HFF-Myc (cell line): ENCODE measurements around the gene ZKSCAN5.

ENCODE experiments used
- DNase-seq: peaks from one replicate; pipeline ENCODE4 v3.0.0-alpha.2; 2011; ENCODE audit warnings: low read depth; ENCODE audit errors: extremely low read depth
- H3K4me3 ChIP-seq: replicated peaks from 2 replicates; pipeline ENCODE4 v1.5.1; 2011; ENCODE audit warnings: low read depth, mild to moderate bottlenecking, control low read depth, low read length
- CTCF ChIP-seq: IDR thresholded peaks from 2 replicates; pipeline ENCODE4 v1.5.1; 2012; ENCODE audit warnings: mild to moderate bottlenecking, low read depth, low read length, control low read depth; ENCODE audit errors: missing control alignments

ZKSCAN5 gene

GRCh38 chr7:99473315-99473596, 31.2 kb upstream of the ZKSCAN5 start:
- DNase-seq = peak; percentile 37
- peak overlapping the region; percentile 89 for H3K4me3 ChIP-seq
- no peak for TF ChIP-seq CTCF

GRCh38 chr7:99476107-99476506, 28.4 kb upstream of the ZKSCAN5 start:
- no peak overlapping the region for H3K4me3 ChIP-seq
- no peak for DNase-seq
- no peak for TF ChIP-seq CTCF

GRCh38 chr7:99478464-99479440, 25.7 kb upstream of the ZKSCAN5 start:
- no peak overlapping the region for H3K4me3 ChIP-seq
- DNase-seq = no peak
- no peak for TF ChIP-seq CTCF

GRCh38 chr7:99485094-99485493, 19.4 kb upstream of the ZKSCAN5 start:
- TF ChIP-seq CTCF = no peak
- DNase-seq = no peak
- H3K4me3 ChIP-seq = no peak overlapping the region

- no peak for TF ChIP-seq CTCF
- no peak for DNase-seq
- no peak overlapping the region for H3K4me3 ChIP-seq
Observed at GRCh38 chr7:99489235-99489634, 15.2 kb upstream of the ZKSCAN5 start.

GRCh38 chr7:99490878-99491277, 13.6 kb upstream of the ZKSCAN5 start:
- no peak for DNase-seq
- no peak for TF ChIP-seq CTCF
- no peak overlapping the region for H3K4me3 ChIP-seq

- no peak overlapping the region for H3K4me3 ChIP-seq
- TF ChIP-seq CTCF = no peak
- no peak for DNase-seq
Observed at GRCh38 chr7:99493823-99494222, 10.6 kb upstream of the ZKSCAN5 start.
